ENCODE data around the gene FHOD3.

- TF ChIP-seq CTCF (IDR thresholded peaks at IDR 0.05 in 8 of 11, conservative IDR thresholded peaks at IDR 0.05 in 3 of 11) = no peak
- TF ChIP-seq POLR2AphosphoS5 (IDR thresholded peaks at IDR 0.05) = no peak
- no peak for TF ChIP-seq POLR2A (IDR thresholded peaks at IDR 0.05)
Measured at GRCh38 chr18:36600548-36600947, 303.0 kb downstream of the FHOD3 start.

Data from spleen (tissue), 7 donors.